GM19193 (cell line): ENCODE results near the gene ACTA1.

ENCODE experiments used
- POLR2A ChIP-seq: IDR thresholded peaks from 4 replicates; pipeline ENCODE4 v1.6.1; 2011; ENCODE audit not compliant: insufficient read depth, insufficient read length; ENCODE audit errors: extremely low read depth

ACTA1 gene

DNA sequence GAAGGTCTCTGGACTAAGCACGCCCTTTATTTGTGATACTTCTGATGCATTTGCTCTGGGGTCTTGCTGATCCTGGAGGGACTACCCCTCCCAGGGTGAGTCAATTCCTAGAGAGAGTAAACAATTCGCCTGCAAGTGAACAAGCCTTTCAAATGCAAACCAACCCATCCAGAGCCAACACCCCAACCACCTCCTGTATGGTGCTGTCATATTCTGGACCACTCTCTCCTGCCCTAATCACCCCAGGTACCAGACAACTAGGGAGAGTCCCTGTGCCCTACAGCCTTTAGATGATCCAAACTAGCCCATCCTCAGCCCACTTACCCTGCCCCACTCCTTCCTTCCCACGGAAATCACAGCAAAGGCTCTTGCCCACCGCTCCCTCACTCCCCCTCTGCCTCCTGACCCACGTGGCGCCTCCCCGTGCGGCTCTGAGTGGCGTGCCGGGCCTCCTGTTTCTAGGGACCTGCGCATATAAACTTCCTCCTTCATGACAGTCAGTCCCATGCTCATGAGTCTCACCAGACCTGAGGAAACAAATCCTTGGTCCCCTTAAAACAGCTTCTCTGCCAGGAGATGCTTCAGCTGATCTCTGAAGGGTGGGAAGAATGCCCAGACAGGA lies 37.2 kb downstream of the ACTA1 start:
- TF ChIP-seq POLR2A, result no peak

DNA sequence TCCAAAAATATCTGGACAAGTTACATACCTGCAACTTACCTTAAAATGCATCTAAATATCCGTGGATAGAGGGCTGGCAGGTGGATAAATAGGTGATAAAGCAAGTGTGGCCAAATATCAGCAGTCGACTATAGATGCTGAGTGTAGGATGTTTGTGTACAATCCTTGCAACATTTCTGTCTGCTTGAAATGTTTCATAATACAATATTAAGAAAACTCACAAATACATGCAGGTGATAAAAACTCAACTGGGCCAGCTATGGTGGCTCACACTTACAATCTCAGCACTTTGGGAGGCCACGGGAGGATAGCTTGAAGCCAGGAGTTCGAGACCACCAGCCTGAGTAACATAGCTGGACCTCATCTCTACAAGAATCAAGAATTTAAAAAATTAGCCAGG lies 41.0 kb downstream of the ACTA1 start:
- TF ChIP-seq POLR2A, result no peak

DNA sequence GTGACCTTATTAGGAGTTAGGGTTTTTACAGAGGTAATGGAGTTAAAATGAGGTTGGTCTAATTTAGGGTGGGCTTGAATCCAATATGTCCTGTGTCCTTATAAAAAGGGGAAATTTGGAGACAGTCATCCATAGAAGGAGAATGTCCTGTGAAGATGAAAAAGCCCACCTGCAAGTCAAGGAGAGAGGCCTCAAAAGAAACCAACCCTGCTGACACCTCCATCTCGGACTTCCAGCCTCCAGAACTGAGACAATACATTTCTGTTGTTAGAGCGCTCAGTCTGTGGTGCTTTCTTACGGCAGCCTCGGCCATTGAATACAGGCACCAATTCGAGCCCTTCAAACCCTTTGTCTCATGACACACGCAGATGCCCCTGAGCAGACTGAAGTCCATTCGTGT lies 43.8 kb downstream of the ACTA1 start:
- TF ChIP-seq POLR2A, result no peak

DNA sequence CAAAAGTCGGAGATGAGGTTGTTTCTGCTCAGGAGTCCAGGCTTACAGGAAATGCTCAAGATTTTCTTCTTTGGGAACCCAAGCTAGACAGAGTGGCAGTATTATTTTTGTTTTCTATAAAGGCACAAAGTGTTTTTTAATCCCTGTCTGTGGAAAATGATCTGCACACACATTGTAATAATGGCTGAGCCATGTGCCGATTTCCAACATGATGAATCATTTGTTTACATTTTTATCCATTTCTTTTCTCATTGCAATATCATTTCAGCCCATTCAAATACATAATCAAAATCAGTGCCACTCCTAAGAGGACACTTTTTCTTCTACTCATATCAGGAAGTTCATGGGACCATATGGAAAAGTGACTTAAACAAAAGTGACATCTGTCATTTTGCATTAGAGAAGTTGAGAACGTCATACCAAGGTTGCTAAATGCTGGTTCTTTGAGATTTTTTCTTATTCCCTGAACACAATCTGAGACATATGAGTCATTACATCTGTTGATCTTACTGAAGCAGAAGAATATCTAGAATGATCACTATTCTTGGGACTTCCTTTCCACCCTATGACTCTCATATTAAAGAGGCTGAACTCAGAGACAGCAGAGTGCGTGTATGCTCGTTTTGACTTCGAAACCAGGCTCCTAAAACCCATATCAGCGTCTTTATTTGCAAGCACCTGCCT lies 44.9 kb downstream of the ACTA1 start:
- no peak for TF ChIP-seq POLR2A

DNA sequence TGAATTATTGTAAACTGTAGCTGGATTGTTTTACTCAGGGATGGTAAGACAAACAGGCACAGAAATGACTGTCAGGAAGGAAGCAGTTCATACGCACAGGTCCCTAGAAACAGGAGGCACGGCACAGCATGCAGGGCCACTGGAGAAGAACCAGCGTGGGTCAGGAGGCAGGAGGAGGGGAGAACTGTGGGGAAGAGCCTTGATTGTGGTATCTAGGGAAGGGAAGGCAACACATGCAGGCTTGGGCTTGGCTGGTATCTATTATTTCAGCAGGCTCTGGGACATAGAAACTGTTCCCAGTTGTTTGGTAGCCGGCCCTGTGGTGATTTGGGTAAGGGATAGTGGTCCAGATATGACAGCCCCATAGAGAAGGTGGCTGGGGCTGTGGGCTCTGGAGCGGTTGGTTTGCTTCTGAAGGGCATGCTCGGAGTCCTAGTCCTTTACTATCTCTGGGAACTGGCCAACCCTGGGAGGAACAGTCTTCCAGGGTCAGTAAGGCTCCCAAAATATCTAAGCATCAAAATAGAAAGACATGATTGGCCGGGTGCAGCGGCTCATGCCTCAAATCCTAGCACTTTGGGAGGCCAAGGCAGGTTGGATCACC lies 47.9 kb downstream of the ACTA1 start:
- TF ChIP-seq POLR2A, result no peak

DNA sequence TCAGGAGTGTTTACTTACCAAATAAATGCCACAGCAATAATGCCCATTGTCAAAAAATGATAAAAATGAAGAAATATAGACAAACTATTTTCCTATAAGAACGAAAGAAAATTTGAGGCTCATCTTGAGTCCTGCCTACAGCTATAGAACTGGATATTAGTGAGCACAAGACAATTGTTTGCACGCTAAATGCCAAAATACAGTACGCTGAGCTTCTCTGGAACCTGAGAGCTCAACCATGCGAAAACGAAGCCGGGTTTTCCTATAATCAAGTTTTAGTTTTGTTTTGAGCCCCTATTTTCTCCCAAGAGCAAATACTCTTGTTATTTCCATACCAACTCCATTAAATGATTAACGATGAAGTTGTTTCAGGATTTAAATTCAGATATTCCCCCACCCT lies 49.1 kb downstream of the ACTA1 start:
- no peak for TF ChIP-seq POLR2A

DNA sequence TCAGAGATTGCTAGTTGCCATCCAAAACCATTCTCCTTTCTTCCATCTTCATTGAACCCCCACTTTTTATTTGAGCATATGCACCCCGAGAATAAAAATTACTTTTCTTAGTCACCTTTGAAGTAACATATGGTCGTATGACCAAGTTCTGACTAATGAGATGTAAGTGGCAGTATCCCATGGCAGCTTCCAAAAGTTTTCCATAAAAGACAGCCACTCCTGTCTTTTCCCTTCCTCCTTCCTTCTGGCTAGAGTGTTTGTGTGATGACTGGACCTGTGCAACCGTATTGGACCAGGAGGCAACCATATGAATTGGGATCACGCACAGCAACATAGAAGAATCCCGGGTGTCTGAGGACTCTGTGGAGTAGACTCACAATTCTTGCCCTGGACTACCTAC lies 49.9 kb downstream of the ACTA1 start:
- no peak for TF ChIP-seq POLR2A

DNA sequence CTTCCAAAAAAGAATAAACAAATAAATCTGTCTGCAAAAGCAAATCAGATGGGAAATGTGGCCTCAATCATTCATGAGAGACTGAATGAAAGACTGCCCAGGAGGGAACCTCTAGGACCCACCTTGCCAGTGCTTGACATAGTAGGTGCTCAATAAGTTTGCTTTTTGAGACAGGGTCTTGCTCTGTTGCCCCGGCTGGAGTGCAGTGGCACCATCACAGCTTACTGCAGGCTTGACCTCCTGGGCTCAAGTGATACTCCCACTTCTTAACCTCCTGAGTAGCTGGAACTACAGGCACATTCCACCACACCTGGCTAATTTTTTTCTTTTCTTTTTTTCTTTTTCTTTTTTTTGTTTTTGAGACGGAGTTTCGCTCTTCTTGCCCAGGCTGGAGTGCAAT lies 50.7 kb downstream of the ACTA1 start:
- no peak for TF ChIP-seq POLR2A
